ENCODE results near the gene GDA. TPM values are rescaled to one million over a fixed set of nuclear protein-coding genes. Genes with fewer than 3 reads are reported as not detected.

Gene GDA
- total and polyA plus RNA-seq, 2 of the 8 experiments (the other 6 are each of a cell fraction or from before 2014, with no cell fraction given), result 0.35 to 3.0 TPM

DNA sequence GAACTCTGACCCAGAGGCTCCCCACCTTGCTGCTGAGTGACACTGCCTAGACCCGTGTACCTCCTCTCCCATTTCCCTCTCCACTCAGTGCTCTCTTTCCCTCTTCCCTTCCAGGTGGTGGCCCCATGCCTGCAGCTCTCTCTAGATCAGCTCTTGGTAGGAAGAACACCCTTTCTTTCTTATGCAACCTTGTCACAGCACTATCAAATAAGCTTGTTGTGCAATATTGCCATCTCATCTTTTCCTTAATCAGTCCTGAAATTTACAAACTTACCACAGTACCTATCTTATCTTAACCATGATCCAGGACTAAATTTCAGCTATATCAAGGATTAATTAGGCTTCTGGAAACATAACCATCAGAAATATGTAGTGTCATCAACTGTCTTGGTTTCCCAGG is 127.2 kb downstream of the GDA start (continued):
- TF ChIP-seq, protein P1, sequence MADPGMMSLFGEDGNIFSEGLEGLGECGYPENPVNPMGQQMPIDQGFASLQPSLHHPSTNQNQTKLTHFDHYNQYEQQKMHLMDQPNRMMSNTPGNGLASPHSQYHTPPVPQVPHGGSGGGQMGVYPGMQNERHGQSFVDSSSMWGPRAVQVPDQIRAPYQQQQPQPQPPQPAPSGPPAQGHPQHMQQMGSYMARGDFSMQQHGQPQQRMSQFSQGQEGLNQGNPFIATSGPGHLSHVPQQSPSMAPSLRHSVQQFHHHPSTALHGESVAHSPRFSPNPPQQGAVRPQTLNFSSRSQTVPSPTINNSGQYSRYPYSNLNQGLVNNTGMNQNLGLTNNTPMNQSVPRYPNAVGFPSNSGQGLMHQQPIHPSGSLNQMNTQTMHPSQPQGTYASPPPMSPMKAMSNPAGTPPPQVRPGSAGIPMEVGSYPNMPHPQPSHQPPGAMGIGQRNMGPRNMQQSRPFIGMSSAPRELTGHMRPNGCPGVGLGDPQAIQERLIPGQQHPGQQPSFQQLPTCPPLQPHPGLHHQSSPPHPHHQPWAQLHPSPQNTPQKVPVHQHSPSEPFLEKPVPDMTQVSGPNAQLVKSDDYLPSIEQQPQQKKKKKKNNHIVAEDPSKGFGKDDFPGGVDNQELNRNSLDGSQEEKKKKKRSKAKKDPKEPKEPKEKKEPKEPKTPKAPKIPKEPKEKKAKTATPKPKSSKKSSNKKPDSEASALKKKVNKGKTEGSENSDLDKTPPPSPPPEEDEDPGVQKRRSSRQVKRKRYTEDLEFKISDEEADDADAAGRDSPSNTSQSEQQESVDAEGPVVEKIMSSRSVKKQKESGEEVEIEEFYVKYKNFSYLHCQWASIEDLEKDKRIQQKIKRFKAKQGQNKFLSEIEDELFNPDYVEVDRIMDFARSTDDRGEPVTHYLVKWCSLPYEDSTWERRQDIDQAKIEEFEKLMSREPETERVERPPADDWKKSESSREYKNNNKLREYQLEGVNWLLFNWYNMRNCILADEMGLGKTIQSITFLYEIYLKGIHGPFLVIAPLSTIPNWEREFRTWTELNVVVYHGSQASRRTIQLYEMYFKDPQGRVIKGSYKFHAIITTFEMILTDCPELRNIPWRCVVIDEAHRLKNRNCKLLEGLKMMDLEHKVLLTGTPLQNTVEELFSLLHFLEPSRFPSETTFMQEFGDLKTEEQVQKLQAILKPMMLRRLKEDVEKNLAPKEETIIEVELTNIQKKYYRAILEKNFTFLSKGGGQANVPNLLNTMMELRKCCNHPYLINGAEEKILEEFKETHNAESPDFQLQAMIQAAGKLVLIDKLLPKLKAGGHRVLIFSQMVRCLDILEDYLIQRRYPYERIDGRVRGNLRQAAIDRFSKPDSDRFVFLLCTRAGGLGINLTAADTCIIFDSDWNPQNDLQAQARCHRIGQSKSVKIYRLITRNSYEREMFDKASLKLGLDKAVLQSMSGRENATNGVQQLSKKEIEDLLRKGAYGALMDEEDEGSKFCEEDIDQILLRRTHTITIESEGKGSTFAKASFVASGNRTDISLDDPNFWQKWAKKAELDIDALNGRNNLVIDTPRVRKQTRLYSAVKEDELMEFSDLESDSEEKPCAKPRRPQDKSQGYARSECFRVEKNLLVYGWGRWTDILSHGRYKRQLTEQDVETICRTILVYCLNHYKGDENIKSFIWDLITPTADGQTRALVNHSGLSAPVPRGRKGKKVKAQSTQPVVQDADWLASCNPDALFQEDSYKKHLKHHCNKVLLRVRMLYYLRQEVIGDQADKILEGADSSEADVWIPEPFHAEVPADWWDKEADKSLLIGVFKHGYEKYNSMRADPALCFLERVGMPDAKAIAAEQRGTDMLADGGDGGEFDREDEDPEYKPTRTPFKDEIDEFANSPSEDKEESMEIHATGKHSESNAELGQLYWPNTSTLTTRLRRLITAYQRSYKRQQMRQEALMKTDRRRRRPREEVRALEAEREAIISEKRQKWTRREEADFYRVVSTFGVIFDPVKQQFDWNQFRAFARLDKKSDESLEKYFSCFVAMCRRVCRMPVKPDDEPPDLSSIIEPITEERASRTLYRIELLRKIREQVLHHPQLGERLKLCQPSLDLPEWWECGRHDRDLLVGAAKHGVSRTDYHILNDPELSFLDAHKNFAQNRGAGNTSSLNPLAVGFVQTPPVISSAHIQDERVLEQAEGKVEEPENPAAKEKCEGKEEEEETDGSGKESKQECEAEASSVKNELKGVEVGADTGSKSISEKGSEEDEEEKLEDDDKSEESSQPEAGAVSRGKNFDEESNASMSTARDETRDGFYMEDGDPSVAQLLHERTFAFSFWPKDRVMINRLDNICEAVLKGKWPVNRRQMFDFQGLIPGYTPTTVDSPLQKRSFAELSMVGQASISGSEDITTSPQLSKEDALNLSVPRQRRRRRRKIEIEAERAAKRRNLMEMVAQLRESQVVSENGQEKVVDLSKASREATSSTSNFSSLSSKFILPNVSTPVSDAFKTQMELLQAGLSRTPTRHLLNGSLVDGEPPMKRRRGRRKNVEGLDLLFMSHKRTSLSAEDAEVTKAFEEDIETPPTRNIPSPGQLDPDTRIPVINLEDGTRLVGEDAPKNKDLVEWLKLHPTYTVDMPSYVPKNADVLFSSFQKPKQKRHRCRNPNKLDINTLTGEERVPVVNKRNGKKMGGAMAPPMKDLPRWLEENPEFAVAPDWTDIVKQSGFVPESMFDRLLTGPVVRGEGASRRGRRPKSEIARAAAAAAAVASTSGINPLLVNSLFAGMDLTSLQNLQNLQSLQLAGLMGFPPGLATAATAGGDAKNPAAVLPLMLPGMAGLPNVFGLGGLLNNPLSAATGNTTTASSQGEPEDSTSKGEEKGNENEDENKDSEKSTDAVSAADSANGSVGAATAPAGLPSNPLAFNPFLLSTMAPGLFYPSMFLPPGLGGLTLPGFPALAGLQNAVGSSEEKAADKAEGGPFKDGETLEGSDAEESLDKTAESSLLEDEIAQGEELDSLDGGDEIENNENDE (IDR thresholded peaks at IDR 0.05; ENCODE audit: insufficient replicate concordance, low read length), result no peak
- TF ChIP-seq YY1 (IDR thresholded peaks at IDR 0.05; ENCODE audit: low read depth, low read length), result no peak
- TF ChIP-seq NRF1 (IDR thresholded peaks at IDR 0.05; ENCODE audit: low read depth, low read length), result no peak
- TF ChIP-seq FOSL1 (IDR thresholded peaks at IDR 0.05; ENCODE audit: insufficient read depth, low read depth, low read length), result no peak
- TF ChIP-seq ASH2L (IDR thresholded peaks at IDR 0.05; ENCODE audit: low read length), result no peak
- no peak for TF ChIP-seq RFX5 (IDR thresholded peaks at IDR 0.05; ENCODE audit: borderline replicate concordance, low read depth, low read length)
